IPS-NIHi7 (cell line): Measurements from ENCODE around the gene PYGO1.

ENCODE experiments used
- DNase-seq: peaks from one replicate; pipeline ENCODE4 v3.0.0; 2012; ENCODE audit warnings: mixed read lengths; ENCODE audit errors: extremely low spot score

PYGO1 gene

GRCh38 chr15:55564347-55565145, 23.6 kb downstream of the PYGO1 start:
- peak; percentile 39 for DNase-seq

- DNase-seq, result no peak
Measured at GRCh38 chr15:55562601-55563000, 25.5 kb downstream of the PYGO1 start.

- DNase-seq, result no peak
Measured at GRCh38 chr15:55555089-55555488, 33.1 kb downstream of the PYGO1 start.

- DNase-seq, result peak; percentile 53
Measured at GRCh38 chr15:55552926-55553325, 35.2 kb downstream of the PYGO1 start.

- DNase-seq, result no peak
Measured at GRCh38 chr15:55552451-55552850, 35.7 kb downstream of the PYGO1 start.

GRCh38 chr15:55549305-55549704, 38.8 kb downstream of the PYGO1 start:
- DNase-seq, result no peak

- no peak for DNase-seq
Measured at GRCh38 chr15:55546718-55547117, 41.4 kb downstream of the PYGO1 start.

GRCh38 chr15:55535436-55535835, 52.7 kb downstream of the PYGO1 start:
- no peak for DNase-seq

- DNase-seq, result no peak
Measured at GRCh38 chr15:55532944-55533343, 55.2 kb downstream of the PYGO1 start.

GRCh38 chr15:55530861-55531313, 57.3 kb downstream of the PYGO1 start:
- no peak for DNase-seq

GRCh38 chr15:55528812-55529211, 59.3 kb downstream of the PYGO1 start:
- no peak for DNase-seq

GRCh38 chr15:55527150-55527549, 61.0 kb downstream of the PYGO1 start:
- no peak for DNase-seq

GRCh38 chr15:55526559-55527036, 61.5 kb downstream of the PYGO1 start:
- DNase-seq, result peak; percentile 72

GRCh38 chr15:55522742-55523450, 65.2 kb downstream of the PYGO1 start:
- DNase-seq, result no peak

GRCh38 chr15:55518641-55519040, 69.5 kb downstream of the PYGO1 start:
- DNase-seq, result no peak

- DNase-seq, result no peak
Measured at GRCh38 chr15:55518009-55518408, 70.1 kb downstream of the PYGO1 start.

GRCh38 chr15:55515991-55516776, 72.0 kb downstream of the PYGO1 start:
- DNase-seq, result no peak

GRCh38 chr15:55515491-55515890, 72.7 kb downstream of the PYGO1 start:
- no peak for DNase-seq

GRCh38 chr15:55514414-55514850, 73.7 kb downstream of the PYGO1 start:
- DNase-seq, result no peak

GRCh38 chr15:55513621-55514413, 74.3 kb downstream of the PYGO1 start:
- peak; percentile 67 for DNase-seq

GRCh38 chr15:55513152-55513551, 75.0 kb downstream of the PYGO1 start:
- DNase-seq, result no peak
